Activated CD4-positive, alpha-beta T cell treated with anti-CD3 and anti-CD28 coated beads, Interleukin-2, amount 50 U/mL, for 16 hours (primary cell): ENCODE data around the gene GPR171.
"Not testable (repeated sequence)": the region's sequence is repeated elsewhere in the genome, so short reads cannot be mapped to it uniquely, and the experiment has no call there.

Experiments used
- DNase-seq: peaks from one replicate; pipeline ENCODE4 v3.0.0-alpha.2; 2020

The GPR171 gene, protein sequence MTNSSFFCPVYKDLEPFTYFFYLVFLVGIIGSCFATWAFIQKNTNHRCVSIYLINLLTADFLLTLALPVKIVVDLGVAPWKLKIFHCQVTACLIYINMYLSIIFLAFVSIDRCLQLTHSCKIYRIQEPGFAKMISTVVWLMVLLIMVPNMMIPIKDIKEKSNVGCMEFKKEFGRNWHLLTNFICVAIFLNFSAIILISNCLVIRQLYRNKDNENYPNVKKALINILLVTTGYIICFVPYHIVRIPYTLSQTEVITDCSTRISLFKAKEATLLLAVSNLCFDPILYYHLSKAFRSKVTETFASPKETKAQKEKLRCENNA

DNA sequence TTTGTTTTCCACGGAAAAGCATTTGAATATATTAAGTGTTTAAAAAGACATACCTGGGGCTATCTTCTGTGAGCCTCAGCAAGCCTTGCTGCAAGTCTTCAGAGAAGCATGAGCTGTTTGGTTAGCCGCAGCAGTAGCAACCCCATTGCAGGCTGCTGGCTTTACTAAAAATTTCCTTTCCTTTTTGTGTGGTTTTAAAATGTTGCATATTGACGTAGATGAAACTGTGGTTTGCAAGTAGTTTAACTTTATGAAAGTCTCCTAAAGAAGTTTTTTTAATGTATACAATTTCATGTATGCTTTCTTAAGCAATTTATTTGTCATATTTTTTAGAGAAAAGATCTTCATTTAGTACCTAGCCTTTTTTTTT is at the start of gene GPR171:
TSS of gene GPR171 (minus strand) at position 166 of the 370 bp plus-strand sequence. CDS start 3,830 bp downstream, outside the sequence.
- peak; percentile 93 for DNase-seq

DNA sequence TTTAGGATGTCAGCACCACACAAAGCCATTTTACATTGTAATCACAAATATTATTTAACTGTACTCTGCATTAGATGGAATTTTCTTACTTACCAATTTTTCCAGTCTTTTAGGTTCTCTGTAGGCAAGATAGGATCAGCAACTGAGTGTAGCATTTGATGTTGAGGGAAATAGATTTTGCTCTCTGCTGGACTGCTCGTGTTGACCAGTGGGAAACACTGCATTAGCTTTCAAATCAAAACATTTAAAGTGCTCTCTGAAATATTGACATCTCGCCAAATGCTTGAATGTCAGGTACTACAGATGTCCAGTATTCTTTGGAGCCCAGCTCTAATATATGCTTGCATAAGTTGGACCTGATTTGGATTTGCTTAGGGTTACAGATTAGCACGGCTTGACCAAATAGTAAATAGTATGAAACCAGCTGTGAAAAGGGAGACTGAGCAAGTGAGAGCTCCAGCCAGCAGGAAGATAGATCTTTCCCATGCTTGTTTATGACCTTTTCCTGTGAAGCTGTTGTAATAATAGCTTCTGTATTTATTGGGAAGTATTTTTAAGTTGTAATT is 45.8 kb upstream of the GPR171 start:
- no peak for DNase-seq

DNA sequence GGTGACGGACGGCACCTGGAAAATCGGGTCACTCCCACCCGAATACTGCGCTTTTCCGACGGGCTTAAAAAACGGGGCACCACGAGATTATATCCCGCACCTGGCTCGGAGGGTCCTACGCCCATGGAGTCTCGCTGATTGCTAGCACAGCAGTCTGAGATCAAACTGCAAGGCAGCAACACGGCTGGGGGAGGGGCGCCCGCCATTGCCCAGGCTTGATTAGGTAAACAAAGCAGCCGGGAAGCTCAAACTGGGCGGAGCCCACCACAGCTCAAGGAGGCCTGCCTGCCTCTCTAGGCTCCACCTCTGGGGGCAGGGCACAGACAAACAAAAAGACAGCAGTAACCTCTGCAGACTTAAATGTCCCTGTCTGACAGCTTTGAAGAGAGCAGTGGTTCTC is 39.0 kb upstream of the GPR171 start:
- not testable (repeated sequence) for DNase-seq

DNA sequence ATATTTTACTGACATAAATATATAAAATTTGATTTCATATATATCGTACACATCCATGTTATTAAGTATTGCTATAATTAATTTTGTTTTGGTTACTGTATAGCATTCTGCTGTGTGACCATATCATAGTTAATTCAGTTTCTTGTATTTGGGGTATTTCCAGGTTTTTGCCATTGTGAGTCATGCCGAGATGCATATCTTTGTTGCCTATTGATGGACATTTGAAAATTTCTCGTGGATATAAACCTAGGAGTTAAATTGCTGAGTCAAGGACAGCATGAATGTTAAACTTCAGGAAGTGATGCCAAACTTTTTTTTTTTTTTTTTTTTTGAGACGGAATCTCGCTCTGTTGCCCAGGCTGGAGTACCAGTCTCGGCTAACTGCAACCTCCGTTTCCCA is 33.7 kb upstream of the GPR171 start:
- no peak for DNase-seq

DNA sequence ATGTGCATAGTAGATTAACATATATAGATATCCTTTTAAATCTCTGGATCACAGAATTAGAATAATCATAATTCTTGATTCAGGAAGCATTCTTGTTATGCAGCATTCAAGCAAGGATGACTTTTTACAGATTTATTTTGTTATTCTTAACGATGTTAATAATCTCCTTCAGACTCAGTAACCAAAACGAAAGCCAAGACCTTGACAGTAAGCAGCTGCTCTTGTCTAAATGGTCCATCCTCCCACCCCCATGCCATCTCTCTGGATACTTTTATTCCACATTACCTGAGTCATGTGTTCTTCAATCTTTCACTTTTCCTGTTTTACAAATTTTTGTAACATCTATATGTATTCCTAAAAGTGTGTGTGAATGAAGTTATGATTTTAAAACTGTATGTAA is 33.3 kb upstream of the GPR171 start:
- no peak for DNase-seq

DNA sequence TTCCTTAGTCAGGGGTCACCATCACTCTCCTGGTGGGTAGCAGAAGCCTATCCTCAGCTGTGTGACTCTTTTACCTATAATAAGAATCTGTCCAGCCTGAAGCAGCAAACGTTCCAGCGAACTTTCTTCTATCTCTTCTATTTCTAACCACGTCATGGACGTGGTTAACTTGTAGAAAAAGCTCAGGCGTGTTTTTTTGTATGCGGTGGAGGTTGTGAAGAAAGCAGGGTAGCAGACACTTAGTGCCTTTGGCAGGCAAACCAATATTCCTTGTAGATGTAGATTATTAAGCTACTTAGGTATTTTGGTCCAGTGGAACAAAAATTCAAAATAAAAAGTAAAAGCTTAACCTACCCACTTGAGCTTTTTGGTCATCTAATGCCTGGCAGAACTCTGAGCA is 31.8 kb upstream of the GPR171 start:
- DNase-seq, result no peak

DNA sequence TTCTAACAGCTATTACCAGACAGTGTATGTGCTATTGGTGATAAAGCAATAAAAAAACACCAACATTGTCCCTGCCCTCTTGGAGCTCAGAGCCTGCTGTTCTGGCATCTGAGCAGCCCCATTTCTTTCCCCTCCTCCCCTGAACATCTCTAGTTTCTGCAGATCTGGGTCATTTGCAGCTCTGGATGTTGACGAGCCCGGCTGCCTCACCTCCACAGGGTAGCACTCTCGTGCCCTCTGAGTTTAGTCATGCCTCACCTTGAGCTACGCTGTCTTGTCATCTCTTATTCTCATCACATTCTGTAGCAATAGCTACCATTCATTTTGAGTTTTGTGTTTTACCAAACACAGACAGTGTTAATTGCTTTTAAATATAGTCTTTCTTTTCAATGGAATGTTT is 30.0 kb upstream of the GPR171 start:
- DNase-seq, result no peak

DNA sequence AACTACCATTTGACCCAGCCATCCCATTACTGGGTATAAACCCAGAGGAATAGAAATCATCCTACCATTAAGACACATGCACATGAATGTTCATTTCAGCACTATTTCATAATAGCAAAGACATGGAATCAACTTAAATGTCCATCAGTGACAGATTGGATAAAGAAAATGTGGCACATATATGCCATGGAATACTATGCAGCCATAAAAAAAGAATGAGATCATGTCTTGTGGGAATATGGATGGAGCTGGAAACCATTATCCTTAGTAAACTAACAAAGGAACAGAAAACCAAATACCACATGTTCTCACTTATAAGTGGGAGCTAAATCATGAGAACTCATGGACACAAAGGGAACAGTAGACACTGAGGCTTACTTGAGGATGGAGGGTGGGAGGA is 29.4 kb upstream of the GPR171 start:
- not testable (repeated sequence) for DNase-seq

DNA sequence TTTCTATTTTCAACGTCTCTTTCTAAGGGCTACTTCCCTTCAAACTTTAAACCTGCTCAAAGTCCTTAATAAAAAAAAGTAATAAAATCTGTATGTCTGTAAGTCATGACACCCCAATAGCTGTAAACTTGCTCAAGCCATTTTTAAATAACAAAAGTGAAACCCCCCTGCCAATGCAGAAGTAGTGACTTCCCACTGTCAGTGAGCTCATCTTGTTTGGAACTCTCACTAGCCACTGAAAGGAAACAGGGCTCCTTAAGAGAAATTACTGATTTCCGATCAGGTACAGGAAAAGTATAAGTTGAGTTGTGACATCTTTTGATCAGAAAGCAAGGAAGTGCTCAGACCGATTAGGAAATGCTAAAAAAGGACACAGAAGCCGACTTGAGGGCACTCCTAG is 27.6 kb upstream of the GPR171 start:
- peak; percentile 45 for DNase-seq

DNA sequence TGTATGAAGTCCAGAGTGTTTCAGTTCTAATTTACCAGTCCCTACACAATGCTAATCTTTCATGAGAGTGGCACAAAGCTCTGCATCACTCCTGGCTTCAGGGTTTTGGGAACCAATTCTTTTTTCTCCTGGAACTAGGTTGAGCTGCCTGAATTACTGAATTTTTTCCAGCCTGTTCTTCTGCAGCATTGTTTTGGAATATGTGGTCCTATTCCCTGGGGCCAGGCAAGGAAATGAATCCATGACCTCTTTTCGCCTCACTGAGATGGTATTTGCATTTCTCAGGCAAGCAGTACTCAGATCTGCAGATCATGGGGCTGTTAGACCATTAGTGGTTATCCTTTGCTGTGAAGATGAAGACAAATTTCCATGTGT is 25.6 kb upstream of the GPR171 start:
- no peak for DNase-seq

DNA sequence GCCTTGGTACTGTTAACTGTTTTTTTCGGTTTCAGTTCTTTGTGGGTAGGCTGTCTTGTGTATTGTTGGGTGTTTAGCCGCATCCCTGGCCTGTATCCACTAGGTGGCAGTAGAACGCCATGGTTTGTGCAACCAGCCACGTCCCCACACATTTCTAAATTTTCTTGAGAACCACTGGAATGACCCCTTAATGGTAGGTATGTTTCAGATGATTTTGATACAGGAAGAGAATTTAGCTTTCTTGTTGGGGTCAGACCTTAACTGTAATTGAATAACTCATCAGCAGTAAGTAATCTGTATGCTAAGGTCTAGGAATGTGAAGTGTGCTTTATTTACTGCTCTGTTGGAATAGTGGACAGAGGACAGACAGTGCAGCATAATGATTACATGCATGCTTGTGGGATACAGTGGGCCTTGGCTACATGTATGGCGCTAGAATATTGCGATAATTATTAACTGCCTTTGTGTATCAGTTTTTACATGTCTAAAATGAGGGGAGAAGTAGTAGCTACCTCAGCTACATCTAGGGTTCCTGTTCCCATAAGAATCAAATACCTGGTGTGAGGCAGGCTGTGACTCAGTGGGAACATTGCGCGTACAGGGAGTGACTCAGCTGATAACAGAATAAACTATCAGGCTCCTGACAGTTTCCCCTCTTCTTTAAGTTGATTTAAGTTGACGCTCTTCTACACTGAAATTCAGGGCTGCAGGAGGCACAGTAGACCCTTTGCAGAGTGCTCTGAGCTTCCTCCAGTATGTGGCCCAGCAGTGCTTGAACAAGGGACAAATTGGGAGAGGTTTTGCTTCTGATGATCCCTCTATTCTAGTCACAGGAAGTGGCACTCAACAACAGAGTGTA is 25.0 kb upstream of the GPR171 start:
- DNase-seq, result peak; percentile 87

DNA sequence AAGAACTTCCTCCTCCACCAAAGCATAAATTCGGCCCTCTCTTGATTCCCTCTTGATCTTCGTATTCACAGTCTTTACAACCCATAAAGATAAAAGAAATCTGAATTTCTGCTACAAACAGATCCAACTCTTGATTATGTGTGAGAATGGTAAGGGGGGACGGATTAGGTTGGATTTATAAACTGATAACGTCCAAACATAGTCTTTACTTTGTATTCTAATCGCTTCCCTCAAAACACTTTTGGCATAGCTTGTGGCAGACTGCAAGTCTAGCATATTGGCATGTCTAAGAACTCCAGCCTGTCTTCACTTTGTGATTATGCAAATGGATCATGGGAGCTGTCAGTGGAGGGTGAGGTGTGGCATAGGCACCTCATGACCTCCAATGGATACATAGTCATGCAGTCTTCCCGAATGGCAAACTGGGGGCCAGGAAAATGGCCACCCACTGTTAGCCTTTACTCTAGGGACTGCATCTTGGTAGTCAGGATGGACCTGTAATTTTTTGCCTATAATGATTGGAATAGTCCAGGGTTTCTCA is 24.3 kb upstream of the GPR171 start:
- DNase-seq, result no peak

DNA sequence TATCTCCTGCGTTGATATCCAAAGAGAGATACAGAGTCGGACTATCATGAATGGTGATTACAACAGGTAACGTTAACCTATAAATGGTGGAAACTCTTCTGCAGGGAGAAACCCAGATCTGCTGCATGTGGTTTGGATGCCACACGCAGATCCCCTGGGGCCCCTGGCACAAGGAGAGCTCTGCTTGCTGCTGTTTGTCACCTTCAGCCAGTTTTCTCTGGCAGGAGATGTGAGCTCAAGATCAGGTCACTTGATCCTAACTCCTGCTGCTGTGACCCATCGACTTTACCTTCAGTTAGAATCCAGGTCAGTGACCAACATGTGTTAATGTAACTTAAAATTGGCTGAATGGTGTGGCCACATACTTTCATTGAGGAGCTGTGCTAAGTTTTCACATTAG is 23.8 kb upstream of the GPR171 start:
- no peak for DNase-seq

DNA sequence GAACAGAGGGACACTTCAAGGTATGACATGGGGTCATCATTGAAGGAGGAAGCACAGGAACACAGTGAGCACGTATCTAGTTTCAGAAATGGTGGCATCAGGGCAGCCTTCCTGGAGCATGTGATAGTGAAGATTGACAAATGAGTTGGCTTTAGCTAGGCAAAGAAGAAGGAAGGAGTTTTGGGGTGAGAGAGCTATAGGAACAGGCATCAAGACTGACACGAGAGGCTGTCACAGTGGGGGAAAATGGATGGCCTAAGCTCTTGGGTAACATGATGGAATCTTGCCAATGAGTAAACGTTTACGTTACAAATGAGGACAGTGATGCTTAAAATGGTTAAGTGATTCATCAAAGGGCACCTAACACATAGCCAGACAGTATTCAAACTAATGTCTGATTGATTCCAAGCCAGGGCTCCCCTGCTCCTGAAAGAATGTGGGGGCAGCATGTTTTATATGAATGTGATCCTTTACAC is 23.1 kb upstream of the GPR171 start:
- DNase-seq, result no peak

DNA sequence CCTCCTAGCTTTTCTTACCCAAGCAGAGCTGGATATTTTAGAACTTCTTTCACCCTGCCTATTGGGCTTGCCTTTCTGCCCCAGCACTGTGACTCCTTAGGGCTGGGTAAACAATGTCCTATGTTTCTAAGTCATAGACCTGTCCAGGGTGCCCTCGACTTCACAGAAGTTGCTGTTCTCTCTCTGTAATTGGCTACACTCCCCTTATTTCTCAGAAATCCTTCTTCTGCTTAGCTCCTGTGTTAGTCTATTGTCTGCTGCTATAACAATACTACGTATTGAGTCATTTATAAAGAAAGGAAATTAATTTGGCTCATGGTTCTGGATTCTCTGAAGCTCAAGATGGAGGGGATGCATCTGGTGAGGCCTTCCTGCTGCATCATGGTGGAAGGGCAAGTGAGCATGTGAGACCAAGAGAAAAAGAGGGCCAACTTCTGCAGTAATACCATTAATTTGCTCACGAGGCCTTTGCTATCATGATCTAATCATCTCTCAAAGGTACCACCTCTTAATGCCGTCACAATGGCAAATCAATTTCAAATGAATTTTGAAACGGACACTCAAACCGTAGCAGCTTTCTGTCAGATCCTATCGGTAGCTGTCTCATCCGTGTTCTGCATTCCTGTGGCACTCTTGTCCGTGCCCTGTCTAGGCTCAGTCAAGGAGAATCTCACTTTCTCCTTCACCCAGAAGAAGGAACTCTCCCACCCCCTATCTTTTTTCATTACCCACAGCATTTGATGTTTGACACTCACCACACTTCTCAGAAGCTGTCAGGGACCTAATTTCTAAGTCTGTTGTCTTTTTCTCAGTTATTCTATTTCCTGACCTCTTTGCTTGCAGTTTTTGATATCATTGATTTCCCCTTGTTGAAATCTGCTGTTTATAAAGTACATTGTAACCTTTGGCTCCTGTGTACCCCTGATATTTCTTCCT is 22.3 kb upstream of the GPR171 start:
- no peak for DNase-seq

DNA sequence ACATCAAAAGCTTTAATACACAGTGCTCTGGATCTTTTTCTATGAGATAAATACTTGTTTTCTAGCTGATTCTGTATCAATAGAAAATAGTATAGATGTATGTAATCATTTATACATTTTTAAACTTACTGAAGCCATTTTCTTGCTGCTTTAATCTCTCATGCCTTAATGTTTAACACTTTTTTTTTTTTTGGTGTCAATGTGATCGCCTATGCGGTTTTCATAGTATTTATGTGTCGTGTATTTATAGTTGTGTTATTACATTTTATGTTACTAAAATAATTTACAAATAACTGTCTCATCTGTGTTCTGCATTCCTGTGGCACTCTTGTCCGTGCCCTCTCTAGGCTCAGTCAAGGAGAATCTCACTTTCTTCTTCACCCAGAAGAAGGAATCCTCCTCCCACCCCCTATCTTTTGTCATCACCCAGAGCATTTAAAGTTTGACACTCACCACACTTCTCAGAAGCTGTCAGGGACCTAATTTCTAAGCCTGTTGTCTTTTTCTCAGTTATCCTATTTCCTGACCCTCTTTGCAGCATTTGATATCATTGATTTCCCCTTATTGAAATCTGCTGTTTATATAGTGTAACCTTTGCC is 21.4 kb upstream of the GPR171 start:
- no peak for DNase-seq

DNA sequence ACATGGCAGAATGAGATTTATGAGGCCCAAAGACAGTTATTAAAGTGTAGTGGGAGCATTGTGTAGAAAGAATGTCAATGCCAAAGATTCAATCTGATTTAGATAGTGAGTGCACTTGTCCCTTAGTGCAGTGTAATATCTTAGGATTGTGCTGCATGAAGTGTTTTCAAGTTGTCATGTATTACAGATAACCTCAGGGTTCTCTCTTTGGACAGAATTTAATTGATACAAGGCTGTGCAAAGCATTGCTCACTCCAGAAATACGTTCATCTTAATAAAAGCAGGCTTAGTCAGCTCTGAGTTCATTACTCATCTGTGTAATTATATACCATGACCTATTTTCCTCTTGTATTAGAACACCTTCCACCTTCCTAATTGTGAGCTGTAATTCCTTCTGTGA is 16.0 kb upstream of the GPR171 start:
- DNase-seq, result no peak

DNA sequence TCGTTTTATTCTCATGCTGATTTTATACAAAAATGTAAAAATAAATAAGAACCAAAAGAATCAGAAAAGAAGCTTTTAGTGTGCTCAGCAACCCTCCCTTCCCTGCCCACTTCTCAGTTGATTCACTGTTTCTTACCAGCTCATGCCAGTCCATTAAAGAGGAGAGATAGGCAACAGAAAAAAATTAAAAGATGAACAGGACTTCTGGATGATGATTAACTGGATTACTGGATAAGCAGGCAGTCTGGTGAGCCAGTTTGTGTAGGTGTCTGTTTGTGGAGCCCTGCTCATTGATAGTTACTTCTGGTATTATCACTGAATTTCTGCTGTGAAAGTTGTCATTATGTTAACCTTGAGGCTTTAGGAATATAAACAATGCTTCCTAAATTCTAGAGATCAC is 15.1 kb upstream of the GPR171 start:
- no peak for DNase-seq

DNA sequence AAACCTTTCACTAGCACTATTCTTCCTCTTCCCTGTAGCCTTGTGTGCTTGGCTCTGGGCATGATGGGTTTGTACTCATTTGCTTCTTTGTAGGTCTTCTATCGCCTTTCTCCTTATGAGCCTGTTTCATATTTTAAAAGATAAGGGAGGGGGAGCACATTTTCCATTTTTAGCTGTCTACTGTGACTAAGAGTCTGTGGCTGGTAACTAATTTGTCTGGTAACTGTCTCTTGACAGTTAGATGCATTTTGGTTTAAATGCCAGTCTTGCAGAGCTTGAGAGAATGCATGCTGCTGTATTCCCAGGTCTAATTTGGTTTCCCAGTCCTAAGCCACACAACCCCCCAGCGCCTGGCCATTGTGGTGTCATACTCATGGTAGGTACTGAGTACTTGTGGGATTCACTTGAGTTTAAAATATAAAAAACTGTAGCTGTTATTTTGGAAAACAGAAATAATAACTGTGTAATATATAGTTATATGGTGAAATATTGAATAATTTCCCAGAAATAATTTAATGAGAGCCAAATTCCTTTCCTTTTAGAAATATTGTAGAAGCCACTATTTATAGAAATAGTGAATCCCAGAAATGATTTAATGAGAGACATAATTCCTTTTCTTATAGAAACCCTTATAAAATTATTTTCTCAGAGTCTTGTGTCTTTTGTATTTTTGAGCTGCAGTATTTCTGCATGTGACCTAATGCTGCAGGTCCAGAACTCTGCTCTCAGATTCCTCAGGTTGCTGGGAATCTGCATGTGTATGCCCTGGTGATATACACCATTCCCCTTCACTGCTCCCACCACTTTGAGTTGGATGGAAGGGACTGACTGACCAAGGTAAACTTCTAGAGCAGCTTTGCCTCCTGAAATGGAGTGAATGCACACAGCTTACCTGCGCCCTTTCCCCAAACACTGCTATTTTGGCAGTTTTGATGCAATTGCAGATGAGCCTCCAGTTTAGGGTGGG is 13.9 kb upstream of the GPR171 start:
- no peak for DNase-seq

DNA sequence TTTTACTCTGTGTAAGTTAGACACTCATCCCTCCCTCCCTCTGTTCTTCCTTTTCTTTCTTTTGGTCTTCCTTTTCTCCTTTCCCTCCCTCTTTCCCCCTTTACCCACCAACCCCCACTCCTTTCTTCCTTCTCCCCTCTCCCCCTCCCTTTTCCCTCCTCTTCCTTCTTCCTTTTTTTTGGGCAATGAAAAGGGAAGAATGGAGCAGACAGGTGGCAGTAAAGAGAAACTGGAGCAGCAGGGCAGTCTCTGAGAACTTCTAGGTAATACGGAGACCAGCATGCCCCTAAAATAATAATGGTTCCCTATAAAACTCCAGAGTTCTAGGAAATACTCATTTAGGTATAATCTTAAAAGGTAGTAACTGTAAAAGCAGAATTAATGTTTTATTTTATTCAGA is 11.4 kb upstream of the GPR171 start:
- no peak for DNase-seq

DNA sequence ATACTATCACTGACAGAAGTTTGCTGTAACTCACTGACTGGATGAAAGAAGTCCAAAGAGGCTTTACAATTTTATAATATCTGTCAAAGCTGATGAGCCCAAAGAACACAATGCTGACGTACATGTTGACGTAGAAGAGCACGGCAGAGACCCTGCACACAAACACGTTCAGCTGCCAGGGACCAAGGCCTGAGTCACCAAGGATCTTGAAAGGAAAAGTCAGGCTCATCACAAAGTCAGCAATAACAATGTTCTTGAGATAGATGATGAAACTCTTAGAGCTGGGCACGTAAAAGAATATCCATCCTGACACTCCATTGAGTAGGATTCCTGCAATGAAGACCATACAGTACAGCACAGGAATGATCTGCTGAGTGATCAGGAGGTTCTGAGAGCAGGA is 10.9 kb upstream of the GPR171 start:
- no peak for DNase-seq
